ENCODE data around the gene CCDC82.

- TF ChIP-seq CTCF (IDR thresholded peaks at IDR 0.05) (no peak), EZH2 (IDR thresholded peaks at IDR 0.05; ENCODE audit: borderline replicate concordance, insufficient read depth, low read depth, low read length, poor library complexity, severe bottlenecking) (no peak)
These were observed 31.9 kb downstream of the CCDC82 start for GRCh38 chr11:96357794-96358193.

Data from B cell (primary cell).